Activated CD4-positive, alpha-beta T cell treated with anti-CD3 and anti-CD28 coated beads for 36 hours (primary cell): ENCODE measurements around the gene GPM6B. TPM values are rescaled to one million over a fixed set of nuclear protein-coding genes. Genes with fewer than 3 reads are reported as not detected.
"Not testable (repeated sequence)": the region's sequence is repeated elsewhere in the genome, so short reads cannot be mapped to it uniquely, and the experiment has no call there.

Experiments
- ATAC-seq: fragments of 200-7000 bp; cut with Tn5 transposase; one replicate; pipeline ENCODE4 v1.10.0; 2021; ENCODE audit warnings: mild to moderate bottlenecking, moderate library complexity
- CTCF ChIA-PET: fragments of 350-600 bp; sonication (Branson Sonifier 250); formaldehyde crosslinking; loops from one replicate; lab custom pipeline; 2021; ENCODE audit warnings: antibody characterized with exemption; lab: Charles Lee
- POLR2A ChIA-PET: fragments of 350-600 bp; sonication (Branson Sonifier 250); formaldehyde crosslinking; loops from one replicate; lab custom pipeline; 2021; ENCODE audit warnings: antibody characterized with exemption, inconsistent platforms; lab: Charles Lee
- DNase-seq: peaks from one replicate; pipeline ENCODE4 v3.0.0-alpha.2; 2020
- H3K27ac Mint-ChIP-seq: one replicate; pipeline ENCODE4 v1.8.0; 2021; ENCODE audit warnings: mixed read lengths
- H3K27me3 Mint-ChIP-seq: one replicate; pipeline ENCODE4 v1.8.0; 2021; ENCODE audit warnings: mixed read lengths
- H3K36me3 Mint-ChIP-seq: one replicate; pipeline ENCODE4 v1.8.0; 2021; ENCODE audit warnings: low read depth, mixed read lengths
- H3K4me1 Mint-ChIP-seq: one replicate; pipeline ENCODE4 v1.8.0; 2021; ENCODE audit warnings: mixed read lengths
- H3K4me3 Mint-ChIP-seq: one replicate; pipeline ENCODE4 v1.8.0; 2021; ENCODE audit warnings: mild to moderate bottlenecking, moderate library complexity, mixed read lengths
- H3K9me3 Mint-ChIP-seq: one replicate; pipeline ENCODE4 v1.8.0; 2021; ENCODE audit warnings: low read depth, mixed read lengths
- intact Hi-C, 2 experiments: fragments of 100-400 bp; cut with DNase I in 1 of 2; cut with micrococcal nuclease in 1 of 2; formaldehyde crosslinking; loops; one replicate each; pipeline versions ENCODE4 v1.14.2 to v1.15.1; 2022 to 2024; cut with DNase I, micrococcal nuclease
- total RNA-seq, 2 experiments: library from RNA; stranded (reverse); gene quantifications; one replicate each; pipeline ENCODE4 v1.2.3, GENCODE V29; 2021

The GPM6B gene
- total RNA-seq, 2 experiments from 2014 or later, result 0.14 TPM; not detected in 1

GRCh38 chrX:13748486-13748885, 68.4 kb downstream of the GPM6B start:
- Mint-ChIP-seq H3K4me1 (peaks cover 21% of the 10 kb centered on the region), H3K36me3 (peaks cover 35% of the 10 kb centered on the region), H3K27ac (no peak overlapping the region), H3K27me3 (no peaks in the 10 kb centered on the region), H3K4me3 (no peak overlapping the region), H3K9me3 (no peaks in the 10 kb centered on the region)
- POLR2A ChIA-PET, result interaction anchor here (0.6 kb wide), 1 partner anchor 191 kb away, joined by 5 read pairs; no protein-coding TSS in a partner anchor
- DNase-seq, result no peak
- CTCF ChIA-PET, result interaction anchor here (0.7 to 0.9 kb wide), 2 partner anchors 12 to 241 kb away, joined by 3 read pairs; no protein-coding TSS in a partner anchor
- ATAC-seq, result no peak
- intact Hi-C loops, result loop anchor here in 1 of 2 experiments (2.0 kb wide), 2 partner anchors 90 to 242 kb away; no protein-coding TSS in a partner anchor

- ChIA-PET POLR2A (interaction anchor here (0.6 kb wide), 1 partner anchor 190 kb away, joined by 5 read pairs; no protein-coding TSS in a partner anchor), CTCF (interaction anchor here (0.7 kb wide), 1 partner anchor 241 kb away, joined by 3 read pairs; no protein-coding TSS in a partner anchor)
- no peaks in the 10 kb centered on the region for H3K27me3 Mint-ChIP-seq
- ATAC-seq (no peak), DNase-seq (peak; percentile 43)
- peaks cover 18% of the 10 kb centered on the region for H3K4me1 Mint-ChIP-seq
- H3K27ac Mint-ChIP-seq, result no peak overlapping the region
- intact Hi-C loops, result loop anchor here in 1 of 2 experiments (2.0 kb wide), 2 partner anchors 89 to 241 kb away; no protein-coding TSS in a partner anchor
- H3K9me3 Mint-ChIP-seq, result no peaks in the 10 kb centered on the region
- H3K36me3 Mint-ChIP-seq, result peaks cover 30% of the 10 kb centered on the region
- no peak overlapping the region for H3K4me3 Mint-ChIP-seq
These were observed 69.1 kb downstream of the GPM6B start for GRCh38 chrX:13747836-13748235.

DNA sequence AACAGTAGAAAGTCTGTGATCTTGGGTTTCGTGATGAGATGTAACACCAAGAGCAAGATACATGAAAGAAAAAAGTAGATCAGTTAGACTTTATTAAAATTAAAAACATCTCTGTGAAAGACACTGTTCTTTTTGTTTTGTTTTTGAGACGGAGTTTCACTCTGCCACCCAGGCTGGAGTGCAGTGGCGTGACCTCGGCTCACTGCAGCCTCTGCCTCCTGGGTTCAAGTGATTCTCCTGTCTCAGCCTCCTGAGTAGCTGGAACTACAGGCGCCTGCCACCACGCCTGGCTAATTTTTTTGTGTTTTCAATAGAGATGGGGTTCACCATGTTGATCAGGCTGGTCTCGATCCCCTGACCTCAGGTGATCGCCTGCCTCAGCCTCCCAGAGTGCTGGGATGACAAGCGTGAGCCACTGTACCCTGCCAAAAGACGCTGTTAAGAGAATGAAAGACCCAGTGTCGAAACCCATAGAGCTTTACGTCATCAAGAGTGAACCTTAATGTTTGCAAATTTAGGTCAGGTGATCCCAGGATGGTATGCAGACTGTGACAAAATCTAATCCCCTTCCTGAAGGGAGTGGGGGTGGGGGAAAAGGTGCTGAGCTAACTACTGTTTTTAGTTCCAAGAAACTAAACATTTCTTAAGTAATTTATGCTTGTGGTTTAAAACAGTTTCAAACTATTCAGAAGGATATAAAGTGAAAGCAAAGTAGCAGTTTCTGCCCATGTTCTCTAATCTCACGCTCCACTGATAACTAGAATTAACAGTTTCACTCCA, 74.3 kb downstream of the GPM6B start:
- H3K27me3 Mint-ChIP-seq, result no peaks in the 10 kb centered on the region
- peak overlapping the region; percentile 34 for H3K27ac Mint-ChIP-seq
- H3K9me3 Mint-ChIP-seq, result no peaks in the 10 kb centered on the region
- DNase-seq, result peak; percentile 69
- H3K4me3 Mint-ChIP-seq, result peak overlapping the region; percentile 43
- ChIA-PET POLR2A (interaction anchor here (0.6 to 1.0 kb wide), 4 partner anchors 8 to 676 kb away, joined by 4 to 6 read pairs (median 4); partner anchors contain the start of genes OFD1, RAB9A and TRAPPC2), CTCF (interaction anchor here (1.0 to 1.6 kb wide), 5 partner anchors 8 to 236 kb away, joined by 3 to 5 read pairs (median 5); partner anchors contain the start of genes OFD1, TCEANC and TRAPPC2)
- intact Hi-C loops, result loop anchor here in 1 of 2 experiments (2.0 kb wide), 1 partner anchor 286 kb away; the partner anchor contains the start of gene GEMIN8
- peaks cover 18% of the 10 kb centered on the region for H3K4me1 Mint-ChIP-seq
- peaks cover 16% of the 10 kb centered on the region for H3K36me3 Mint-ChIP-seq
- peak; percentile 93 for ATAC-seq

DNA sequence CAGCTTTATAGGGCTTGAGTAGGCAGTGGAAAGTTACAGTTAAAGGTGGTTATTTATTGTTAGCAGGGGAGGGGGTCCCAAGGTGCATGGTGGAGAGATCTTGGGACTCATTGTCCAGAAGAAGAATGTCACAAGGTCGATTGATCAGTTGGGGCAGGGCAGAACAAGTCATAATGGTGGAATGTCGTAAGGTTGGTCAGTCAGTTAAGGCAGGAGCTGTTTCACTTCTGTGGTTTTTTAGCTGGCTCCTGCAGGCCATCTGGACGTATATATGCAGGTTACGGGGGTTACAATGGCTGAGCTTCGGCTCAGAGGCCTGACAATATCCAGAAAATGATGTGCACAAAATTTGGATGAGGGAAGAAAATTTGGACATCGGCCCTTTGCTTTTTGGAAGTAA, 75.2 kb downstream of the GPM6B start:
- Mint-ChIP-seq H3K27ac (peak overlapping the region; percentile 34), H3K4me3 (no peak overlapping the region), H3K27me3 (no peaks in the 10 kb centered on the region), H3K4me1 (peaks cover 23% of the 10 kb centered on the region), H3K9me3 (no peaks in the 10 kb centered on the region), H3K36me3 (peaks cover 11% of the 10 kb centered on the region)
- ATAC-seq (no peak), DNase-seq (no peak)
- ChIA-PET POLR2A (interaction anchor here (0.7 kb wide), 1 partner anchor 72 kb away, joined by 5 read pairs; no protein-coding TSS in a partner anchor), CTCF (interaction anchor here (1.5 kb wide), 1 partner anchor 83 kb away, joined by 5 read pairs; no protein-coding TSS in a partner anchor)
- intact Hi-C loops, result loop anchor here in 1 of 2 experiments (2.0 kb wide), 1 partner anchor 287 kb away; the partner anchor contains the start of gene GEMIN8

DNA sequence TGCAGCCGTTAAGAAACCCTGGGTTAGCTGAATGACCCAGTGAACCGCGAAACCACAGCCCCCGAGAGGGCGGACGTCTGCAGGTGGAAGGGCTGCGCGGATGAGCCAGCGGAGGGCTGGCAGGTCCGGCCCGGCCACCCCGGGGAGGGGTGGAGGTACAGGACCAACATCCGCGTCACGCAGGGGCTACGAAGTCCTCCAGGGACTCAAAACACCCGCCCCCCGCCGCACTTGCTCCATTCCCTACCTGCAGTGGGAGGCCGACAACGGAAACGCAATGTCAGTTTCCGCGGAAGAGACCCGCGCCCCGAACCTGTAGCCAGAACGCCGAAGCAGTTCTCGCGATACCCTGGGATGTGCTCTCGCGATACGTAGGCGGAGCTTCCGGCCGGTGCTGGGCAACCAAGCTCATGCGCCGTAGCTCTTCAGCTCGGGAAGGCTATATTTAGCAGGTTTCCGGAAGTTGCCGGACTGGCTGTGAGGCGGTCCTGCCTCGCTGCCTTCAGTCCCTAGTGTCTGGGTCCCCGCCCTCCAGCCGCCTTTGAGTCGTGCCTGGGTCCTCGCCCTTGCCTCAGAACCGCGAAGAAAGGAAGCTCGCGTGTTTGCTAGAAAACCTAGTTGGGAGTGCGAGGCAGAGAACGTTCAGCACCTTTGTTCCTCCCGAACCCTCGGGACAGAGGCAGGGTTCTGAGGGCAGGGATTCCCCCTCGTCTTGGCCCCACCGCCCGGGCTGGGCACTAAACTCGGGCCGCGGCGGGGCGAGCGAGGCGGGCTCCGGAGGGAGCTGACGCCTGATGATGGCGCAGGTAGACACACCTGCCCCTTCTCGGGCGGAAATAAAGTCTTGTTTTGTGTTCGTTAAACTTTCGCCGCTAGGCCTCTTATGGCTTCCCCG, 82.4 kb downstream of the GPM6B start, which contains the start of the genes OFD1 and TRAPPC2:
Gene OFD1 (plus strand): TSS at position 471 of the 895 bp plus-strand sequence. CDS start 324 bp downstream, at position 795.
Gene TRAPPC2 (minus strand): TSS at position 343 of the 895 bp plus-strand sequence. CDS start 14,657 bp downstream, outside the sequence.
- intact Hi-C loops, result loop anchor here (1.0 to 10.0 kb wide), 9 partner anchors 8 to 640 kb away; partner anchors contain the start of genes RAB9A (in 2 of the 2), TCEANC (in 2 of the 2) and GEMIN8 (in 1 of the 2)
- H3K36me3 Mint-ChIP-seq, result peaks cover 41% of the 10 kb centered on the region
- peak within 1 kb of the TSS; percentile 93 for H3K27ac Mint-ChIP-seq
- peak; percentile 93 for DNase-seq
- peaks cover 42% of the 10 kb centered on the region for H3K4me1 Mint-ChIP-seq
- CTCF ChIA-PET, result interaction anchor here (0.8 to 1.9 kb wide), 7 partner anchors 8 to 1470 kb away, joined by 3 to 10 read pairs (median 4); partner anchors contain the start of gene RAB9A
- ATAC-seq, result peak; percentile 95
- H3K27me3 Mint-ChIP-seq, result no peaks in the 10 kb centered on the region
- H3K9me3 Mint-ChIP-seq, result peaks cover 2% of the 10 kb centered on the region
- POLR2A ChIA-PET, result interaction anchor here (0.6 to 2.2 kb wide), 5 partner anchors 8 to 683 kb away, joined by 3 to 9 read pairs (median 4); no protein-coding TSS in a partner anchor
- peak within 1 kb of the TSS; percentile 81 for H3K4me3 Mint-ChIP-seq

- H3K4me1 Mint-ChIP-seq, result peaks cover 50% of the 10 kb centered on the region
- H3K4me3 Mint-ChIP-seq, result peak overlapping the region; percentile 81
- intact Hi-C loops, result loop anchor here in 1 of 2 experiments (10.0 kb wide), 1 partner anchor 639 kb away; no protein-coding TSS in a partner anchor
- H3K27ac Mint-ChIP-seq, result peak overlapping the region; percentile 93
- CTCF ChIA-PET, result interaction anchor here (1.4 kb wide), 1 partner anchor 64 kb away, joined by 7 read pairs; no protein-coding TSS in a partner anchor
- POLR2A ChIA-PET, result interaction anchor here (1.1 to 2.2 kb wide), 2 partner anchors 9 to 45 kb away, joined by 4 read pairs; no protein-coding TSS in a partner anchor
- H3K9me3 Mint-ChIP-seq, result peaks cover 2% of the 10 kb centered on the region
- ATAC-seq (no peak), DNase-seq (no peak)
- no peaks in the 10 kb centered on the region for H3K27me3 Mint-ChIP-seq
- peaks cover 50% of the 10 kb centered on the region for H3K36me3 Mint-ChIP-seq
These were observed 83.4 kb downstream of the GPM6B start for GRCh38 chrX:13733506-13733905.

DNA sequence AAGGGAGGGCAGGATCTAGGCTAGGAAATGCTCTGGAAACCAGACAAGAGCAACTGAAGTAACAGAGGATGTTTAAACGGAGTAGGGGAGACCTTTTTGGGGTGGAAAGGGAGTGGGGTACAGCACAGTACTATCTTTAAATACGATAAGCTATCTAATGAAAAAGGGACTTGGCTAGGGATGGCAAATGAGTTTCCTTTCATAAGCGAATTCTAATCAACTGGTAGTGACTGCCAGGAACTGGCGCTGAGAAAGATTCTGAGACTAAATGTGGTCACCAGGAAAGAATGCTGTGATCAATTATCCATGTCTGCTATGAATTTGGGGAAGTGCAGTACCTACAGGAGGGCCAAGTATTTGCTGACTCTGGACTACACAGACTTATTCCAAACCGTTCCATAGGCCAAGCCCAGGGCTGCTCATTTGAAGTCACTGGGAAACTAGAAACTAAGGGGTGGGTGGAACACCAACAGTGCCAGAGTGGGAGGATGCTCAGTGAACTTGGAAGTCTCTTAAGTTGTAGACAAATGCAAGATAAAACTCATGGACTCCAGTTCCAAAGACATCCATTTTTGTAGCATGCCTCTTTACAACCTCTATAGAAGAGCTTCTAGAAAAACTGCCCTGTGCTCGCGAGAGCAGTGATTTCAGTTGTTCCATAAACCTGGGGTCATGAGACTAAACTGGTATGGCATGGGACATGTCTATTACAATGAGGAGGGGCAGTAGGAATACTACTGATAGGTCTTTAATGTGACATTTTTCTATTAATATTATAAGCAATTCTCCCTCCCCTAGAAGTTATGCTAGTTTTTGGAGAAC, 84.4 kb downstream of the GPM6B start:
- intact Hi-C loops, result loop anchor here in 1 of 2 experiments (10.0 kb wide), 1 partner anchor 638 kb away; no protein-coding TSS in a partner anchor
- peak overlapping the region; percentile 81 for H3K4me3 Mint-ChIP-seq
- H3K27me3 Mint-ChIP-seq, result no peaks in the 10 kb centered on the region
- CTCF ChIA-PET, result interaction anchor here (0.7 kb wide), 1 partner anchor 22 kb away, joined by 3 read pairs; no protein-coding TSS in a partner anchor
- peaks cover 3% of the 10 kb centered on the region for H3K9me3 Mint-ChIP-seq
- POLR2A ChIA-PET, result interaction anchor here (1.1 kb wide), 1 partner anchor 10 kb away, joined by 4 read pairs; no protein-coding TSS in a partner anchor
- peaks cover 60% of the 10 kb centered on the region for H3K36me3 Mint-ChIP-seq
- ATAC-seq, result no peak
- peaks cover 59% of the 10 kb centered on the region for H3K4me1 Mint-ChIP-seq
- H3K27ac Mint-ChIP-seq, result peak overlapping the region; percentile 73
- no peak for DNase-seq

- intact Hi-C loops, result loop anchor here in 1 of 2 experiments (10.0 kb wide), 1 partner anchor 636 kb away; no protein-coding TSS in a partner anchor
- DNase-seq, H3K27ac Mint-ChIP-seq, H3K9me3 Mint-ChIP-seq, ATAC-seq, H3K27me3 Mint-ChIP-seq, H3K4me3 Mint-ChIP-seq, POLR2A ChIA-PET, CTCF ChIA-PET: not testable (repeated sequence)
- H3K36me3 Mint-ChIP-seq, result peaks cover 74% of the 10 kb centered on the region
- H3K4me1 Mint-ChIP-seq, result peaks cover 70% of the 10 kb centered on the region
These were observed 86.4 kb downstream of the GPM6B start for GRCh38 chrX:13730523-13730922.

- Mint-ChIP-seq H3K27ac (peak overlapping the region; percentile 65), H3K4me1 (peaks cover 60% of the 10 kb centered on the region), H3K36me3 (peaks cover 74% of the 10 kb centered on the region)
- H3K9me3 Mint-ChIP-seq, POLR2A ChIA-PET, H3K27me3 Mint-ChIP-seq, ATAC-seq, H3K4me3 Mint-ChIP-seq, DNase-seq: not testable (repeated sequence)
- intact Hi-C loops, result loop anchor here in 1 of 2 experiments (1.0 kb wide), 1 partner anchor 8 kb away; the partner anchor contains the start of genes OFD1 and TRAPPC2
- CTCF ChIA-PET, result interaction anchor here (0.7 kb wide), 1 partner anchor 15 kb away, joined by 3 read pairs; no protein-coding TSS in a partner anchor
These were observed 90.3 kb downstream of the GPM6B start for GRCh38 chrX:13726583-13726982.
